ENCODE results near the gene DCLK1.

- no peak for TF ChIP-seq LARP7 (IDR thresholded peaks at IDR 0.05)
- TF ChIP-seq CBFB (IDR thresholded peaks at IDR 0.05; ENCODE audit: low read depth): no peak
Measured at GRCh38 chr13:35912841-35913240, 218.3 kb downstream of the DCLK1 start.
